Iris pigment epithelial cell (primary cell): ENCODE results near the gene ASCL5.
A peak's percentile ranks its signal among the peaks of the same experiment; 100 is the strongest.

Experiments used
- DNase-seq: peaks from one replicate; pipeline ENCODE4 v3.0.0-alpha.2; 2011; ENCODE audit warnings: low read depth

The ASCL5 gene

GRCh38 chr1:201136355-201137023 is 9.5 kb upstream of the ASCL5 start:
- no peak for DNase-seq

DNA sequence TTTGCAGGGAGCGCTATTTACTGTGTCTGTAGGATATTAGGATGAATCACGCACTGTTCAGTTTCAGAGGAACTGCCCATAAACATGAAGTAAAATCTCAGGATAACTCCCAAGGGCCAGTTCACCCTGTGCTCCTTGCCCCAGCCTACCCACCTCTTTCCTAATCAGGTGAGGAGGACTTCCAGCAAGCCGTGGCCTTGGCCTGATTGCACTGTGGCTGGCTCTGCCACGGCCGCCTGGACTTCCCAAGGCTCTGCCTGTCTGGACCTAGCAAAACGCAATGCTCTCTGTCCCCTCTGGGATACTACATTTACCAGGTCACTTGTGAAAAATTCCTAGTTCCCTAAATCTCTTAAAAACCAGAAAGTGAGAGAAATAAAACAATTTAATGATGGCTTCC is 7.4 kb upstream of the ASCL5 start:
- no peak for DNase-seq

- no peak for DNase-seq
Observed at GRCh38 chr1:201131398-201131797, 4.4 kb upstream of the ASCL5 start.

- no peak for DNase-seq
Observed at GRCh38 chr1:201128962-201129361, 2.0 kb upstream of the ASCL5 start.

DNA sequence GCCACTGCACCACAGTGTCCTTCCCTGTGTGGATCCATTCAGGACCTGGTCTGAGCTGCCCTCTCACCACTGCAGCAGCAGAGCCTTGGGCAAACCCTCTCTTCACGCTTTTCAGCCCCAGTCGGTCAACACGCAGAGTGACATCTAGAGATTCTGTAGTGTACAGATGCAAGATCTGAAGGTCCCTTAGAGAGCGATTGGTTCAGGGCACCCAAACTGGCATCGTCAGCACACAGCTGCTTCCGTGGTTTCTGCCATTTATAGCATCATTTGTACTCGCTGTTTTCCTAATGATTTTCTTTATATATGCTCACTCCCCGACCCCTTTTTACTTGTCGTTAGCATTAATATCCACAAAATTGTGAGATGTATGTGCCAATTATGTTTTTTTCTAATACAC is 1.5 kb upstream of the ASCL5 start:
- no peak for DNase-seq

GRCh38 chr1:201127755-201128455 is 921 bp upstream of the ASCL5 start:
- DNase-seq, result no peak

- no peak for DNase-seq
Observed at GRCh38 chr1:201126463-201126831, 537 bp downstream of the ASCL5 start.

DNA sequence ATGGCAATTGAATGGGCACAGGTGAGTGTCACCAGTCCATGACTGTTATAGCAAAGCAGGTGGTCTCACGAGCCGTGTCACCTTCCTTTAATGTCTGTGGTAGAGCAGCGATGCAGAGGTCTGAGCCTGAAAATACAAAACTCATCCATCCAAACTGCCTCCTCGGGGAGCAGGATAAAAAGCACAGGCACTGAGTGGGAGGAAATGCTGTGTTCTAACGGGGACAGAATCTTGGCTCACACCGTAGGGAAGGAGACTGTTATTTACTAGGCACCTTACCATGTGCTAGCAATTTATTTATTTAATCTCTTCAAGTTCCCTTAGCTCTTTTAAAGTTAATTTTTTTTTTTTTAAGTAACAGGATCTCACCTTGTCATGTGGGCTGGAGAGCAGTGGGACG is 1.2 kb downstream of the ASCL5 start:
- no peak for DNase-seq

DNA sequence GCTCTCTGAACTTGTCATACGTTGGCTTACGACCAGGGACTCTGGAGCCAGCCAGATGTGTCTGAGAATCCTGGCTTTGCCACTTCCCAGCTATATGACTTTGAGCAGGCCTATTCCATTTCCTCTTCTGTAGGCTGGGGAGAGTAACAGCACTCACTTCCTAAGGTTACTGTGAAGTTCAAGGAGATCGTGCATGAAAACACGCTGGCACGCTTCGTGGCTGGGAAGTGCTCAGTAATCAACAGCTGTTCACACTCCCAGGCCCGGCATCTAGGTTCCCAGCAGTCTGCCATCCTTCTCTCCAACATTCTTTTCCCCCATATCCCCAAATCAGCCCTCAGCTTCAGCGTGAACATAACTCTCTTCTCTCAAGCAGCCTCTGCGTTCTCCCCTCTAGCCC is 2.0 kb downstream of the ASCL5 start:
- DNase-seq, result no peak

GRCh38 chr1:201123866-201124265 is 3.1 kb downstream of the ASCL5 start:
- no peak for DNase-seq

- DNase-seq, result no peak
Observed at GRCh38 chr1:201122321-201122957, 4.5 kb downstream of the ASCL5 start.

- DNase-seq, result peak; percentile 51
Observed at GRCh38 chr1:201119206-201120197, 7.5 kb downstream of the ASCL5 start.

DNA sequence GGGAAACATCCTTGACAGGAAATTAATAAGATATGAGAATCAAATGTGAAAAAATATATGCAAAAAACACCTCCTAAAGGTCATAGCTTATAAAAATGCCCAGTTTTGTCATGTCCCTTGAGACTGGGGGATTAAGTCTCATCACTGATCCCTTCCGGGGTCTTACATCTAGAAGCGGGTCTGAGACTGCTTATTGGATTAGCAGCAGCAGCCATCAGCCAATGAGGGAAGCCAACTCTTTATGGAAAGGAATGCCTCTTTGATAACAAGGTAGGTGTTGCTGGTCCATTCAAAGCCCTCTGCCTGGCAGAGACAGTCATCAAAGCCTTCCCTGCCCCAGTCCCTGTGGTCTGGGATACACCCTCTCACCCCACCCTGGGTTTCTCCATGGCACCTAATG is 10.9 kb downstream of the ASCL5 start:
- DNase-seq, result no peak

DNA sequence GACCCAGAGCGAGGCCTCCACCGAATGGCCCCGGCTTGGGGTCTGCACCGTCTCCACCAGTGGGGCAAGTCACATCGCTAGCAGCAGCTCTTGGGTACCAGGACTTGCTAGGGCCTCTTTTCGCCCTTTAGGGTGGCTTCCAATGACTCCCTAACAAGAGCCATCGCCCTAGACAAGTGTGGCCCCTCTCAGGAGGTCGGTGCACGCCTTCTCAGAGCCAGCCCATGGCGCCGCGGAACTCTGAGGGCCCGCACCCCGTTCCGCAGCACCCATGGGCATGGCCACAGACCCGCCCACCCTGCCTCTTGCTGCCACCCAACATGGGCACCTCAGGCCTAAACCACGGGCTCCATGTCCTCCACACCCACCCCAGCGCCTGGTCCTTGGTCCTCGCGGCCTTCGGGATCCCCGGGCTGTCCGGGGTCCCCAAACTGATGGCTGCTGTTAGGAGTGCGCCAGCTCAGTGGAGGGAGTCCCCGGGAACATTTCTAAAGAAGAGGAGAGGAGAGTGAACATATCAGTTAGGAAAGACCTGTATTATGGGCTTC is 11.5 kb downstream of the ASCL5 start:
- no peak for DNase-seq

- DNase-seq, result peak; percentile 93
Observed at GRCh38 chr1:201114245-201115131, 12.5 kb downstream of the ASCL5 start.

GRCh38 chr1:201113451-201114244 is 13.3 kb downstream of the ASCL5 start:
- DNase-seq, result no peak

- DNase-seq, result no peak
Observed at GRCh38 chr1:201112926-201113325, 14.1 kb downstream of the ASCL5 start.

GRCh38 chr1:201112173-201112731 is 14.7 kb downstream of the ASCL5 start, which contains the start of gene CACNA1S:
Gene CACNA1S (minus strand): TSS chr1:201112426. CDS start chr1:201112339, 87 bp downstream.
- DNase-seq, result no peak

- DNase-seq, result no peak
Observed at GRCh38 chr1:201111672-201112071, 15.3 kb downstream of the ASCL5 start.

- no peak for DNase-seq
Observed at GRCh38 chr1:201111156-201111555, 15.8 kb downstream of the ASCL5 start.
